DLD1 (cell line): Measurements from ENCODE around the gene ORC5.
"Not testable (repeated sequence)": the region's sequence is repeated elsewhere in the genome, so short reads cannot be mapped to it uniquely, and the experiment has no call there.

Source experiments
- in situ Hi-C: cut with HindIII; loops from 2 replicates; pipeline ENCODE4 v1.10.0; 2017; ENCODE audit warnings: low sequenced_read_pairs

The ORC5 gene

GRCh38 chr7:104207731-104208420, at the start of gene ORC5:
Gene ORC5, minus strand, starts transcription at chr7:104208013. Its CDS starts 109 bp downstream, at chr7:104207904.
- in situ Hi-C loops, result no loop called here

- in situ Hi-C loops, result no loop called here
These were observed 47.8 kb upstream of the ORC5 start for GRCh38 chr7:104255616-104256015.

- in situ Hi-C loops, result no loop called here
These were observed 47.4 kb upstream of the ORC5 start for GRCh38 chr7:104255194-104255593.

GRCh38 chr7:104254696-104255095, 46.9 kb upstream of the ORC5 start:
- in situ Hi-C loops, result no loop called here

- in situ Hi-C loops, result no loop called here
These were observed 44.8 kb upstream of the ORC5 start for GRCh38 chr7:104252409-104253134.

GRCh38 chr7:104242638-104243037, 34.8 kb upstream of the ORC5 start:
- in situ Hi-C loops, result no loop called here

- in situ Hi-C loops, result no loop called here
These were observed 33.9 kb upstream of the ORC5 start for GRCh38 chr7:104241538-104242209.

- in situ Hi-C loops, result no loop called here
These were observed 33.3 kb upstream of the ORC5 start for GRCh38 chr7:104241135-104241534.

GRCh38 chr7:104240401-104240800, 32.6 kb upstream of the ORC5 start:
- in situ Hi-C loops, result no loop called here

- in situ Hi-C loops, result not testable (repeated sequence)
These were observed 27.2 kb upstream of the ORC5 start for GRCh38 chr7:104234990-104235389.

- in situ Hi-C loops, result no loop called here
These were observed 23.5 kb upstream of the ORC5 start for GRCh38 chr7:104231054-104232046.

GRCh38 chr7:104230606-104231005, 22.8 kb upstream of the ORC5 start:
- in situ Hi-C loops, result no loop called here

- in situ Hi-C loops, result no loop called here
These were observed 20.6 kb upstream of the ORC5 start for GRCh38 chr7:104228442-104228841.

- in situ Hi-C loops, result no loop called here
These were observed 17.6 kb upstream of the ORC5 start for GRCh38 chr7:104225451-104225850.

GRCh38 chr7:104217620-104218019, 9.8 kb upstream of the ORC5 start:
- in situ Hi-C loops, result no loop called here

GRCh38 chr7:104209063-104209462, 1.2 kb upstream of the ORC5 start:
- in situ Hi-C loops, result no loop called here

- in situ Hi-C loops, result no loop called here
These were observed 588 bp upstream of the ORC5 start for GRCh38 chr7:104208421-104208780.

GRCh38 chr7:104207348-104207730, 474 bp downstream of the ORC5 start:
- in situ Hi-C loops, result no loop called here

GRCh38 chr7:104206841-104207240, 972 bp downstream of the ORC5 start:
- in situ Hi-C loops, result no loop called here

GRCh38 chr7:104198673-104199278, 9.0 kb downstream of the ORC5 start:
- in situ Hi-C loops, result no loop called here
